ENCODE measurements around the gene MAPK8IP3. TPM values are rescaled to one million over a fixed set of nuclear protein-coding genes. Genes with fewer than 3 reads are reported as not detected.
A peak's percentile ranks its signal among the peaks of the same experiment; 100 is the strongest.

The MAPK8IP3 gene
- total RNA-seq, 1 experiment from 2014 or later = 45.9 TPM

- DNase-seq (ENCODE audit: low read depth) = no peak
Measured at GRCh38 chr16:1740234-1740633, 34.2 kb downstream of the MAPK8IP3 start.

- DNase-seq (ENCODE audit: low read depth) = no peak
Measured at GRCh38 chr16:1740781-1741490, 34.9 kb downstream of the MAPK8IP3 start.

GRCh38 chr16:1741553-1742165 lies 35.7 kb downstream of the MAPK8IP3 start:
- no peak for DNase-seq (ENCODE audit: low read depth)

GRCh38 chr16:1743376-1744337 lies 37.7 kb downstream of the MAPK8IP3 start:
- no peak for DNase-seq (ENCODE audit: low read depth)

GRCh38 chr16:1744338-1744840 lies 38.4 kb downstream of the MAPK8IP3 start:
- no peak for DNase-seq (ENCODE audit: low read depth)

GRCh38 chr16:1745181-1745899 lies 39.3 kb downstream of the MAPK8IP3 start:
- DNase-seq (ENCODE audit: low read depth) = peak; percentile 84

- DNase-seq (ENCODE audit: low read depth) = peak; percentile 98
Measured at GRCh38 chr16:1745900-1746692, 40.1 kb downstream of the MAPK8IP3 start.

GRCh38 chr16:1746693-1747195 lies 40.7 kb downstream of the MAPK8IP3 start:
- peak; percentile 26 for DNase-seq (ENCODE audit: low read depth)

GRCh38 chr16:1747934-1748333 lies 41.9 kb downstream of the MAPK8IP3 start:
- DNase-seq (ENCODE audit: low read depth) = no peak

GRCh38 chr16:1749152-1750117 lies 43.4 kb downstream of the MAPK8IP3 start:
- DNase-seq (ENCODE audit: low read depth) = peak; percentile 73

GRCh38 chr16:1751946-1752345 lies 46.0 kb downstream of the MAPK8IP3 start:
- no peak for DNase-seq (ENCODE audit: low read depth)

GRCh38 chr16:1752853-1753252 lies 46.9 kb downstream of the MAPK8IP3 start:
- no peak for DNase-seq (ENCODE audit: low read depth)

- DNase-seq (ENCODE audit: low read depth) = no peak
Measured at GRCh38 chr16:1754204-1754603, 48.2 kb downstream of the MAPK8IP3 start.

GRCh38 chr16:1757714-1758461 lies 51.9 kb downstream of the MAPK8IP3 start:
- DNase-seq (ENCODE audit: low read depth) = no peak

GRCh38 chr16:1758923-1759322 lies 52.9 kb downstream of the MAPK8IP3 start:
- no peak for DNase-seq (ENCODE audit: low read depth)

GRCh38 chr16:1759511-1759910 lies 53.5 kb downstream of the MAPK8IP3 start:
- no peak for DNase-seq (ENCODE audit: low read depth)

- DNase-seq (ENCODE audit: low read depth) = no peak
Measured at GRCh38 chr16:1760911-1761310, 54.9 kb downstream of the MAPK8IP3 start.

GRCh38 chr16:1761751-1762150 lies 55.8 kb downstream of the MAPK8IP3 start:
- no peak for DNase-seq (ENCODE audit: low read depth)

Measured in LHCN-M2 (cell line).